HG03571 (cell line): ENCODE data around the gene PTGIR.

Experiments
- ATAC-seq: cut with Tn5 transposase; IDR thresholded peaks from one replicate; pipeline ENCODE4 v1.9.1; 2021; ENCODE audit not compliant: unreplicated experiment

The PTGIR gene

GRCh38 chr19:46616631-46617322, 8.1 kb downstream of the PTGIR start:
- ATAC-seq: no peak

- no peak for ATAC-seq
These were observed 8.9 kb downstream of the PTGIR start for GRCh38 chr19:46615966-46616365.

- ATAC-seq: no peak
These were observed 10.7 kb downstream of the PTGIR start for GRCh38 chr19:46614114-46614722.

GRCh38 chr19:46613525-46613924, 11.4 kb downstream of the PTGIR start:
- ATAC-seq: no peak

GRCh38 chr19:46611776-46612175, 13.1 kb downstream of the PTGIR start:
- no peak for ATAC-seq

GRCh38 chr19:46610851-46611770, 13.8 kb downstream of the PTGIR start:
- no peak for ATAC-seq

GRCh38 chr19:46610413-46610775, 14.5 kb downstream of the PTGIR start:
- no peak for ATAC-seq

- ATAC-seq: no peak
These were observed 15.1 kb downstream of the PTGIR start for GRCh38 chr19:46609511-46610412.

GRCh38 chr19:46608581-46609345, 16.1 kb downstream of the PTGIR start:
- ATAC-seq: no peak

GRCh38 chr19:46608178-46608577, 16.7 kb downstream of the PTGIR start:
- no peak for ATAC-seq

- no peak for ATAC-seq
These were observed 17.4 kb downstream of the PTGIR start for GRCh38 chr19:46607448-46607841.

GRCh38 chr19:46606681-46607447, 18.0 kb downstream of the PTGIR start:
- ATAC-seq: no peak

GRCh38 chr19:46606019-46606418, 18.9 kb downstream of the PTGIR start:
- no peak for ATAC-seq

- ATAC-seq: no peak
These were observed 19.5 kb downstream of the PTGIR start for GRCh38 chr19:46605356-46605821.

GRCh38 chr19:46604781-46605355, 20.0 kb downstream of the PTGIR start:
- no peak for ATAC-seq

GRCh38 chr19:46603752-46604231, 21.1 kb downstream of the PTGIR start:
- no peak for ATAC-seq

GRCh38 chr19:46603195-46603637, 21.7 kb downstream of the PTGIR start:
- no peak for ATAC-seq

- no peak for ATAC-seq
These were observed 22.3 kb downstream of the PTGIR start for GRCh38 chr19:46602392-46603194.
